ENCODE measurements around the gene POTEM. TPM values are rescaled to one million over a fixed set of nuclear protein-coding genes. Genes with fewer than 3 reads are reported as not detected.
"Not testable (repeated sequence)": the region's sequence is repeated elsewhere in the genome, so short reads cannot be mapped to it uniquely, and the experiment has no call there.

POTEM gene
- not detected for polyA plus RNA-seq (2013)

DNA sequence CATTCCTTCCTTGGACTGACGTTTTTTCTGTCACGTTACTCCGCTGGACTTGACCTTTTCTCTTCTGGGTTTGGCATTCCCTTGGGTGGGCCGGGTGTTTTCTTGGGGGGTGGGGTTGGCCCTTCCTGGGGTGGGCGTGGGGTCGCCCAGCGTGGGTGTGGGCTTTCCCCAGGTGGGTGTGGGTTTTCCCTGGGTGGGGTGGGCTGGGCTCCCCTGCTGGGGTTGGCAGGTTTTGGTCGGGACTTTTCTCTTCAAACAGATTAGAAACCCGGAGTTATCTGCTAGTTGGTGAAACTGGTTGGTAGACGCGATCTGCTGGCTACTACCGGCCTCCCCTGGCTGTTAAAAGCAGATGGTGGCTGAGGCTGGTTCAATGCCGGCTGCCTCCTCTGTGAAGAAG lies at the start of gene POTEM:
TSS of gene POTEM (plus strand) at position 301 of the 400 bp plus-strand sequence. CDS start at position 353, 52 bp downstream.
- H3K4me1 ChIP-seq (ENCODE audit: control extremely low read depth in 1 of 4, control insufficient read depth in 4 of 4, insufficient read depth in 4 of 4, low read length in 3 of 4); H3K9me3 ChIP-seq (ENCODE audit: control extremely low read depth in 1 of 5, control insufficient read depth in 4 of 5, insufficient read depth in 2 of 5, low read depth in 1 of 5, low read length in 4 of 5); H3K27me3 ChIP-seq (replicated peaks in 2 of 5; ENCODE audit: control insufficient read depth in 4 of 5, insufficient read depth in 5 of 5, low read length in 4 of 5); H3K27ac ChIP-seq (ENCODE audit: insufficient read depth in 1 of 2, low read depth in 1 of 2, low read length in 2 of 2, poor library complexity in 1 of 2, severe bottlenecking in 2 of 2); DNase-seq; CTCF ChIA-PET; H3K36me3 ChIP-seq (ENCODE audit: control insufficient read depth in 4 of 4, insufficient read depth in 4 of 4, low read length in 3 of 4); H3K4me3 ChIP-seq (ENCODE audit: control insufficient read depth in 1 of 7, extremely low read depth in 1 of 7, insufficient read depth in 4 of 7, low read depth in 2 of 7, low read length in 6 of 7); POLR2A ChIA-PET: not testable (repeated sequence)
- WGBS (ENCODE audit: insufficient coverage): no CpG with 5 or more reads among the region's 13 CpGs

DNA sequence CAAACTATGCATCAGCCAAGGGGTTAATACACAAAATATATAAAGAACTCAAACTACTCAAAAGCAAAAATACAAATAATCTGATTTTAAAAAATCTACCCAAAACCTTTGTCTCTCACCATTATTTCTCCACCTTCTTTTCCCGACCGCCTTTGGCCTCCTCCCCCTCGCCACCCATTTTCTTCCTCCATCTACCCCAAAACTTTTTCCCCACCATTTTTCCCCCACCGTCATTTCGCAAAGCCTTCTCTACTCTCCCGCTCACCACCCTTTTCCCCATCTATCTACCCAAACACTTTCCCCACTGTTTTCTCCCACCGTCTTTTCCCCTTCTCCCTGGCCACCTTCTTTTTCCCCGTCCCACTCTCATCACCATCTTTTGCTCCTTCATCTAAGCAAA lies 48.9 kb upstream of the POTEM start:
- H3K9me3 ChIP-seq (ENCODE audit: control extremely low read depth in 1 of 5, control insufficient read depth in 4 of 5, insufficient read depth in 2 of 5, low read depth in 1 of 5, low read length in 4 of 5); H3K27me3 ChIP-seq (replicated peaks in 2 of 5; ENCODE audit: control insufficient read depth in 4 of 5, insufficient read depth in 5 of 5, low read length in 4 of 5); H3K27ac ChIP-seq (ENCODE audit: insufficient read depth in 1 of 2, low read depth in 1 of 2, low read length in 2 of 2, poor library complexity in 1 of 2, severe bottlenecking in 2 of 2); DNase-seq; H3K36me3 ChIP-seq (ENCODE audit: control insufficient read depth in 4 of 4, insufficient read depth in 4 of 4, low read length in 3 of 4); POLR2A ChIA-PET; CTCF ChIA-PET; H3K4me3 ChIP-seq (ENCODE audit: control insufficient read depth in 1 of 7, extremely low read depth in 1 of 7, insufficient read depth in 4 of 7, low read depth in 2 of 7, low read length in 6 of 7); H3K4me1 ChIP-seq (ENCODE audit: control extremely low read depth in 1 of 4, control insufficient read depth in 4 of 4, insufficient read depth in 4 of 4, low read length in 3 of 4): not testable (repeated sequence)
- no CpG with 5 or more reads among the region's 8 CpGs for WGBS (ENCODE audit: insufficient coverage)

DNA sequence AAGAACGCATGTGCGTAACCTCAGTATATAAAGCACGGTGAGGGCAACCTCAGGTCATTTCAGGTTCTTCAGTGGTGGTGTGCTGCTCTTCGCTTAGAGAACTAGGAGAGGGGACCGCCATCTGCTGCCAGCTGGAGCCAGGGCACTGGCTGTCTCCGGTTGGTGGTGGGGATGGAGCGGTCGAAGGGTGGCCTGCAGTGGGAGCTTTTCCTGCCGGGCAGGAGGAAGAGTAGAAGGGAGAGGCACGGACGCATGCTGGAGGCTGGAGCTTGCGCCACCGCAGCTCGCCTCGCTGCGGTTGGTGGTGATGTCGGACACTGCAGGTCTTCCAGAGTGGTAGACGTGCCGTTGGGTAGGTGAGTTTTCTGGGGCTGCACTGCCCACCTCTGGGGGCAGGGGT lies 47.2 kb upstream of the POTEM start:
- H3K4me1 ChIP-seq (ENCODE audit: control extremely low read depth in 1 of 4, control insufficient read depth in 4 of 4, insufficient read depth in 4 of 4, low read length in 3 of 4); CTCF ChIA-PET; H3K9me3 ChIP-seq (ENCODE audit: control extremely low read depth in 1 of 5, control insufficient read depth in 4 of 5, insufficient read depth in 2 of 5, low read depth in 1 of 5, low read length in 4 of 5); H3K27me3 ChIP-seq (replicated peaks in 2 of 5; ENCODE audit: control insufficient read depth in 4 of 5, insufficient read depth in 5 of 5, low read length in 4 of 5); H3K27ac ChIP-seq (ENCODE audit: insufficient read depth in 1 of 2, low read depth in 1 of 2, low read length in 2 of 2, poor library complexity in 1 of 2, severe bottlenecking in 2 of 2); DNase-seq; H3K4me3 ChIP-seq (ENCODE audit: control insufficient read depth in 1 of 7, extremely low read depth in 1 of 7, insufficient read depth in 4 of 7, low read depth in 2 of 7, low read length in 6 of 7); POLR2A ChIA-PET; H3K36me3 ChIP-seq (ENCODE audit: control insufficient read depth in 4 of 4, insufficient read depth in 4 of 4, low read length in 3 of 4): not testable (repeated sequence)
- no CpG with 5 or more reads among the region's 19 CpGs for WGBS (ENCODE audit: insufficient coverage)

DNA sequence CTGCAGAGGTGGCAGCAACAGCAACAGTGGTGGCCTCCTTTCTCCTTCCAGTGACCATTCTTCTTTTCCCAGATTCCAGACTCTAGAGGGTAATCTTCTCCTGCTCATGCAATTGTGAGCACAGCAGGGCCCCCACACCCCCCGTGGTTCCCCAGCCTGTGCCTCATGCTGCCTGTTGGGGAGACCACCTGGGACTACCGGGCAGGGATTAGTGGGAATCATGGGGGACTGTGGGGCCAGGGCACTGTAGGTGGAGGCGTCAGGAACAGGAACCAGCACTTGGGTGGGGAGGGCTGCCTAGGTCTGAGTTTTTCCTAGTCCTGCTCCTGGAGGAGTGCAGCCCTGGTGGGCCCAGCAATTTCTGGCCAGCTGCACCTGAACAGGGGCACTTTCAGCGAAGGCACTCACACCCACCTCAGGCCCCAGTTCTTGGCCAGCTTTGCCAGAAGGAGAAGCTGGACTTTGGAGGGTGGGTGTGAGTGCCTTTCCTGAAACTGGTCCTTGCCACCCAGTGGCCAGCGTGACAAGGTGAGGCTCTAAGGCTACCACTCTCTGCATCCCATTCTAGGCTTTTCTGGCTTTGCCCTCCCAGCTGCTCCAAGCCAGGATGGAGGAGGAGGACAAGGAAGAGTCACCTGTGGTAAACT lies 46.1 kb upstream of the POTEM start:
- H3K27me3 ChIP-seq (replicated peaks in 2 of 5; ENCODE audit: control insufficient read depth in 4 of 5, insufficient read depth in 5 of 5, low read length in 4 of 5); H3K36me3 ChIP-seq (ENCODE audit: control insufficient read depth in 4 of 4, insufficient read depth in 4 of 4, low read length in 3 of 4); H3K4me1 ChIP-seq (ENCODE audit: control extremely low read depth in 1 of 4, control insufficient read depth in 4 of 4, insufficient read depth in 4 of 4, low read length in 3 of 4); DNase-seq; H3K9me3 ChIP-seq (ENCODE audit: control extremely low read depth in 1 of 5, control insufficient read depth in 4 of 5, insufficient read depth in 2 of 5, low read depth in 1 of 5, low read length in 4 of 5); H3K27ac ChIP-seq (ENCODE audit: insufficient read depth in 1 of 2, low read depth in 1 of 2, low read length in 2 of 2, poor library complexity in 1 of 2, severe bottlenecking in 2 of 2); CTCF ChIA-PET; POLR2A ChIA-PET; H3K4me3 ChIP-seq (ENCODE audit: control insufficient read depth in 1 of 7, extremely low read depth in 1 of 7, insufficient read depth in 4 of 7, low read depth in 2 of 7, low read length in 6 of 7): not testable (repeated sequence)
- WGBS (ENCODE audit: insufficient coverage): no CpG with 5 or more reads among the region's 5 CpGs

DNA sequence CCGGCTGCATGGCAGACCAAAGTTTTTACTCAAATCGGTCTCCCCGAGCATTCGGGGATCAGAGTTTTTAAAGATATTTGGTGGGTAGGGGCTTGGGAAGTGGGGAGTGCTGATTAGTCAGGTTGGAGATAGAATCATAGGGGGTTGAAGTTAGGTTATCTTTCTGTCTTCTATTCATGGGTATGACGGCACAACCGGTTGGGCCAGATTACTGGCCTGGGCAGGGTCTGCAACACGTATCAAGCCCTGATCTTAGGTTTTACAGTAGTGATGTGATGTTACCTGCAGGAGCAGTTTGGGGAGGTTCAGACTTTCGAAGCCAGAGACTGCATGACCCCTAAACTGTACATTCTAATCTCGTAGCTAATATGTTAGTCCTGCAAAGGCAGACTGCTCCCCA lies 30.4 kb upstream of the POTEM start:
- H3K4me1 ChIP-seq (ENCODE audit: control extremely low read depth in 1 of 4, control insufficient read depth in 4 of 4, insufficient read depth in 4 of 4, low read length in 3 of 4); H3K9me3 ChIP-seq (ENCODE audit: control extremely low read depth in 1 of 5, control insufficient read depth in 4 of 5, insufficient read depth in 2 of 5, low read depth in 1 of 5, low read length in 4 of 5); POLR2A ChIA-PET; H3K36me3 ChIP-seq (ENCODE audit: control insufficient read depth in 4 of 4, insufficient read depth in 4 of 4, low read length in 3 of 4); CTCF ChIA-PET; H3K27ac ChIP-seq (ENCODE audit: insufficient read depth in 1 of 2, low read depth in 1 of 2, low read length in 2 of 2, poor library complexity in 1 of 2, severe bottlenecking in 2 of 2); H3K27me3 ChIP-seq (replicated peaks in 2 of 5; ENCODE audit: control insufficient read depth in 4 of 5, insufficient read depth in 5 of 5, low read length in 4 of 5); DNase-seq; H3K4me3 ChIP-seq (ENCODE audit: control insufficient read depth in 1 of 7, extremely low read depth in 1 of 7, insufficient read depth in 4 of 7, low read depth in 2 of 7, low read length in 6 of 7): not testable (repeated sequence)
- no CpG with 5 or more reads among the region's 9 CpGs for WGBS (ENCODE audit: insufficient coverage)

DNA sequence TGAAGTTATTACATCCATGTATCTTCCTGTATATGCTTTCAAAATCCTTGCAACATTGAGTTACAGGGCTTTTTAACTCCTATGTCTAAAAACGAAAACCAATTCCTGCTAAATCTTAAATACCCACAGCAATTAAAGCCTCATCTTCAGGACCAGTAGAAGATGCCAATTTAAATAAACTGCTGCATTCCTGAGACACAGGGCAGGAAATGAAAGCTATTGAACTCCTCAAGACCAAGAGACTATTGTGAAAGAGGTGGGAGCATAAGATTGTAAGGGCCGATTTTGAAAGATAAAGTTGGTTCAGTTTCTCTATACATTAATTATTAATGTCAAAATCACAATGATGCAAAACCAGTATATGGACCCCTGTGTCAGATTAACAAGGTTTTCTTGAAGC lies 28.5 kb upstream of the POTEM start:
- CTCF ChIA-PET; H3K4me3 ChIP-seq (ENCODE audit: control insufficient read depth in 1 of 7, extremely low read depth in 1 of 7, insufficient read depth in 4 of 7, low read depth in 2 of 7, low read length in 6 of 7); H3K9me3 ChIP-seq (ENCODE audit: control extremely low read depth in 1 of 5, control insufficient read depth in 4 of 5, insufficient read depth in 2 of 5, low read depth in 1 of 5, low read length in 4 of 5); H3K27me3 ChIP-seq (replicated peaks in 2 of 5; ENCODE audit: control insufficient read depth in 4 of 5, insufficient read depth in 5 of 5, low read length in 4 of 5); H3K27ac ChIP-seq (ENCODE audit: insufficient read depth in 1 of 2, low read depth in 1 of 2, low read length in 2 of 2, poor library complexity in 1 of 2, severe bottlenecking in 2 of 2); H3K36me3 ChIP-seq (ENCODE audit: control insufficient read depth in 4 of 4, insufficient read depth in 4 of 4, low read length in 3 of 4); DNase-seq; POLR2A ChIA-PET; H3K4me1 ChIP-seq (ENCODE audit: control extremely low read depth in 1 of 4, control insufficient read depth in 4 of 4, insufficient read depth in 4 of 4, low read length in 3 of 4): not testable (repeated sequence)
- WGBS (ENCODE audit: insufficient coverage): no CpG with 5 or more reads among the region's 2 CpGs

DNA sequence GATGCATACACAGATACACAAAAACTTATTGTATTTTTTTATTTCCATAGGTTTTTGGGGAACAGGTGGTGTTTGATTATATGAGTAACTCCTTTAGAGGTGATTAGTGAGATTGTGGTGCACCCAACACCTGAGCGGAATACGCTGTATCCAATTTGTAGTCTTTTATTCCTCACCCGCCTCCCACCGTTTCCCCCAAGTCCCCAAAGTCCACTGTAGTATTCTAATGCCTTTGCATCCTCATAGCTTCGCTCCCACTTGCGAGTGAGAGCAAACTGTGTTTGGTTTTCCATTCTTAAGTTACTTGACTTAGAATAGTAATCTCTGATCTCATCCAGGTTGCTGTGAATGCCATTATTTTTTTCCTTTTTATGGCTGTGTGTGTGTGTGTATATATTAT lies 17.3 kb upstream of the POTEM start:
- CTCF ChIA-PET; H3K36me3 ChIP-seq (ENCODE audit: control insufficient read depth in 4 of 4, insufficient read depth in 4 of 4, low read length in 3 of 4); H3K4me3 ChIP-seq (ENCODE audit: control insufficient read depth in 1 of 7, extremely low read depth in 1 of 7, insufficient read depth in 4 of 7, low read depth in 2 of 7, low read length in 6 of 7); DNase-seq; POLR2A ChIA-PET; H3K27ac ChIP-seq (ENCODE audit: insufficient read depth in 1 of 2, low read depth in 1 of 2, low read length in 2 of 2, poor library complexity in 1 of 2, severe bottlenecking in 2 of 2); H3K9me3 ChIP-seq (ENCODE audit: control extremely low read depth in 1 of 5, control insufficient read depth in 4 of 5, insufficient read depth in 2 of 5, low read depth in 1 of 5, low read length in 4 of 5); H3K27me3 ChIP-seq (replicated peaks in 2 of 5; ENCODE audit: control insufficient read depth in 4 of 5, insufficient read depth in 5 of 5, low read length in 4 of 5); H3K4me1 ChIP-seq (ENCODE audit: control extremely low read depth in 1 of 4, control insufficient read depth in 4 of 4, insufficient read depth in 4 of 4, low read length in 3 of 4): not testable (repeated sequence)
- no CpG with 5 or more reads among the region's 6 CpGs for WGBS (ENCODE audit: insufficient coverage)
